Measurements from ENCODE around the gene CSTF2T.

CSTF2T gene

GRCh38 chr10:51724038-51724437, 24.6 kb upstream of the CSTF2T start:
- TF ChIP-seq PAX5 (IDR thresholded peaks at IDR 0.05; ENCODE audit: insufficient read depth, low read length, severe bottlenecking): no peak
- TF ChIP-seq POLR2A (IDR thresholded peaks at IDR 0.05; ENCODE audit: low read depth, low read length): no peak
- no peak for TF ChIP-seq POU2F2 (IDR thresholded peaks at IDR 0.05; ENCODE audit: low read depth, low read length)
- TF ChIP-seq POLR2AphosphoS5 (IDR thresholded peaks at IDR 0.05; ENCODE audit: low read depth, low read length): no peak
- TF ChIP-seq TAF1 (IDR thresholded peaks at IDR 0.05; ENCODE audit: low read depth, low read length): no peak
- TF ChIP-seq SPI1 (IDR thresholded peaks at IDR 0.05; ENCODE audit: low read depth, low read length): no peak
- FAIRE-seq: no peak
- no peak for DNase-seq (ENCODE audit: insufficient read length, low spot score)

- DNase-seq (ENCODE audit: insufficient read length, low spot score) (no peak), FAIRE-seq (no peak)
- no peak for TF ChIP-seq POLR2AphosphoS5 (IDR thresholded peaks at IDR 0.05; ENCODE audit: low read depth, low read length)
- TF ChIP-seq SPI1 (IDR thresholded peaks at IDR 0.05; ENCODE audit: low read depth, low read length): no peak
- no peak for TF ChIP-seq POLR2A (IDR thresholded peaks at IDR 0.05; ENCODE audit: low read depth, low read length)
- no peak for TF ChIP-seq POU2F2 (IDR thresholded peaks at IDR 0.05; ENCODE audit: low read depth, low read length)
- TF ChIP-seq TAF1 (IDR thresholded peaks at IDR 0.05; ENCODE audit: low read depth, low read length): no peak
- TF ChIP-seq PAX5 (IDR thresholded peaks at IDR 0.05; ENCODE audit: insufficient read depth, low read length, severe bottlenecking): no peak
These were observed 19.5 kb upstream of the CSTF2T start for GRCh38 chr10:51718804-51719291.

- DNase-seq (ENCODE audit: insufficient read length, low spot score) (no peak), FAIRE-seq (no peak)
- TF ChIP-seq POLR2AphosphoS5 (IDR thresholded peaks at IDR 0.05; ENCODE audit: low read depth, low read length): no peak
- no peak for TF ChIP-seq POU2F2 (IDR thresholded peaks at IDR 0.05; ENCODE audit: low read depth, low read length)
These were observed 17.6 kb upstream of the CSTF2T start for GRCh38 chr10:51716981-51717380.

GRCh38 chr10:51711519-51711891, 12.1 kb upstream of the CSTF2T start:
- DNase-seq (ENCODE audit: insufficient read length, low spot score): no peak
- TF ChIP-seq SPI1 (IDR thresholded peaks at IDR 0.05; ENCODE audit: low read depth, low read length) (no peak), PAX5 (IDR thresholded peaks at IDR 0.05; ENCODE audit: insufficient read depth, low read length, severe bottlenecking) (no peak)
- FAIRE-seq: no peak

- FAIRE-seq: no peak
- DNase-seq (ENCODE audit: insufficient read length, low spot score): no peak
- TF ChIP-seq POLR2AphosphoS5 (IDR thresholded peaks at IDR 0.05; ENCODE audit: low read depth, low read length): no peak
- TF ChIP-seq POLR2A (IDR thresholded peaks at IDR 0.05; ENCODE audit: low read depth, low read length): no peak
- no peak for TF ChIP-seq POU2F2 (IDR thresholded peaks at IDR 0.05; ENCODE audit: low read depth, low read length)
These were observed 10.1 kb upstream of the CSTF2T start for GRCh38 chr10:51709324-51709972.

GRCh38 chr10:51708609-51709008, 9.2 kb upstream of the CSTF2T start:
- TF ChIP-seq POU2F2 (IDR thresholded peaks at IDR 0.05; ENCODE audit: low read depth, low read length) (no peak), SPI1 (IDR thresholded peaks at IDR 0.05; ENCODE audit: low read depth, low read length) (no peak), TAF1 (IDR thresholded peaks at IDR 0.05; ENCODE audit: low read depth, low read length) (no peak), POLR2AphosphoS5 (IDR thresholded peaks at IDR 0.05; ENCODE audit: low read depth, low read length) (no peak)
- DNase-seq (ENCODE audit: insufficient read length, low spot score) (no peak), FAIRE-seq (no peak)

GRCh38 chr10:51707821-51708424, 8.5 kb upstream of the CSTF2T start:
- TF ChIP-seq TAF1 (IDR thresholded peaks at IDR 0.05; ENCODE audit: low read depth, low read length) (no peak), POLR2A (IDR thresholded peaks at IDR 0.05; ENCODE audit: low read depth, low read length) (no peak), SPI1 (IDR thresholded peaks at IDR 0.05; ENCODE audit: low read depth, low read length) (no peak), POLR2AphosphoS5 (IDR thresholded peaks at IDR 0.05; ENCODE audit: low read depth, low read length) (no peak), POU2F2 (IDR thresholded peaks at IDR 0.05; ENCODE audit: low read depth, low read length) (no peak), PAX5 (IDR thresholded peaks at IDR 0.05; ENCODE audit: insufficient read depth, low read length, severe bottlenecking) (no peak)
- FAIRE-seq: no peak
- DNase-seq (ENCODE audit: insufficient read length, low spot score): no peak

- FAIRE-seq: no peak
- no peak for TF ChIP-seq SPI1 (IDR thresholded peaks at IDR 0.05; ENCODE audit: low read depth, low read length)
- TF ChIP-seq POLR2A (IDR thresholded peaks at IDR 0.05; ENCODE audit: low read depth, low read length): no peak
- no peak for TF ChIP-seq PAX5 (IDR thresholded peaks at IDR 0.05; ENCODE audit: insufficient read depth, low read length, severe bottlenecking)
- TF ChIP-seq POU2F2 (IDR thresholded peaks at IDR 0.05; ENCODE audit: low read depth, low read length): no peak
- TF ChIP-seq POLR2AphosphoS5 (IDR thresholded peaks at IDR 0.05; ENCODE audit: low read depth, low read length): no peak
- TF ChIP-seq TAF1 (IDR thresholded peaks at IDR 0.05; ENCODE audit: low read depth, low read length): no peak
- no peak for DNase-seq (ENCODE audit: insufficient read length, low spot score)
These were observed 8.0 kb upstream of the CSTF2T start for GRCh38 chr10:51707392-51707791.

- FAIRE-seq (no peak), DNase-seq (ENCODE audit: insufficient read length, low spot score) (no peak)
- no peak for TF ChIP-seq POLR2A (IDR thresholded peaks at IDR 0.05; ENCODE audit: low read depth, low read length)
- no peak for TF ChIP-seq PAX5 (IDR thresholded peaks at IDR 0.05; ENCODE audit: insufficient read depth, low read length, severe bottlenecking)
- no peak for TF ChIP-seq POLR2AphosphoS5 (IDR thresholded peaks at IDR 0.05; ENCODE audit: low read depth, low read length)
- TF ChIP-seq POU2F2 (IDR thresholded peaks at IDR 0.05; ENCODE audit: low read depth, low read length): no peak
- TF ChIP-seq TAF1 (IDR thresholded peaks at IDR 0.05; ENCODE audit: low read depth, low read length): no peak
- TF ChIP-seq SPI1 (IDR thresholded peaks at IDR 0.05; ENCODE audit: low read depth, low read length): no peak
These were observed 6.8 kb upstream of the CSTF2T start for GRCh38 chr10:51706225-51706624.

GRCh38 chr10:51705774-51706173, 6.4 kb upstream of the CSTF2T start:
- no peak for DNase-seq (ENCODE audit: insufficient read length, low spot score)
- FAIRE-seq: no peak
- TF ChIP-seq POU2F2 (IDR thresholded peaks at IDR 0.05; ENCODE audit: low read depth, low read length) (no peak), POLR2A (IDR thresholded peaks at IDR 0.05; ENCODE audit: low read depth, low read length) (no peak), TAF1 (IDR thresholded peaks at IDR 0.05; ENCODE audit: low read depth, low read length) (no peak), SPI1 (IDR thresholded peaks at IDR 0.05; ENCODE audit: low read depth, low read length) (no peak), PAX5 (IDR thresholded peaks at IDR 0.05; ENCODE audit: insufficient read depth, low read length, severe bottlenecking) (no peak), POLR2AphosphoS5 (IDR thresholded peaks at IDR 0.05; ENCODE audit: low read depth, low read length) (no peak)

Data from GM12891 (cell line).